SK-N-MC (cell line): Measurements from ENCODE around the gene TRIM45.
"Not testable (repeated sequence)": the region's sequence is repeated elsewhere in the genome, so short reads cannot be mapped to it uniquely, and the experiment has no call there.

ENCODE experiments used
- DNase-seq: peaks from one replicate; pipeline ENCODE4 v3.0.0-alpha.2; 2011; ENCODE audit warnings: low read depth, low spot score
- H3K27ac ChIP-seq: fragments of 200-600 bp; sonication (generic); 2 replicates; pipeline ENCODE4 v1.5.1; 2016; ENCODE audit warnings: mixed run types
- H3K36me3 ChIP-seq: fragments of 200-600 bp; sonication (generic); 2 replicates; pipeline ENCODE4 v1.6.1; 2017; ENCODE audit warnings: antibody characterized with exemption, low read length, mixed read lengths; ENCODE audit not compliant: insufficient read depth
- H3K4me3 ChIP-seq: fragments of 200-600 bp; sonication (generic); 2 replicates; pipeline ENCODE4 v1.5.1; 2016
- H3K9ac ChIP-seq: fragments of 200-600 bp; sonication (generic); 2 replicates; pipeline ENCODE4 v1.8.0; 2017; ENCODE audit warnings: mixed run types, mixed read lengths; ENCODE audit not compliant: insufficient read length
- H3K9me3 ChIP-seq: fragments of 200-600 bp; sonication (generic); 2 replicates; pipeline ENCODE4 v1.6.1; 2017; ENCODE audit warnings: low read depth, mild to moderate bottlenecking, antibody characterized with exemption, low read length, moderate library complexity, mixed read lengths
- EZH2 ChIP-seq: fragments of 200-600 bp; sonication (generic); IDR thresholded peaks from one replicate; pipeline ENCODE4 v1.6.1; 2017; ENCODE audit warnings: antibody characterized with exemption
- FOXP2 ChIP-seq: optimal IDR thresholded peaks from 2 replicates; pipeline ENCODE3; 2011; ENCODE audit warnings: mild to moderate bottlenecking, moderate library complexity; ENCODE audit not compliant: insufficient read depth; ENCODE audit errors: extremely low read length, control extremely low read depth
- POLR2AphosphoS5 ChIP-seq: IDR thresholded peaks from 2 replicates; pipeline ENCODE4 v1.6.1; 2012; ENCODE audit warnings: mild to moderate bottlenecking, low read depth, low read length, borderline replicate concordance

The TRIM45 gene

DNA sequence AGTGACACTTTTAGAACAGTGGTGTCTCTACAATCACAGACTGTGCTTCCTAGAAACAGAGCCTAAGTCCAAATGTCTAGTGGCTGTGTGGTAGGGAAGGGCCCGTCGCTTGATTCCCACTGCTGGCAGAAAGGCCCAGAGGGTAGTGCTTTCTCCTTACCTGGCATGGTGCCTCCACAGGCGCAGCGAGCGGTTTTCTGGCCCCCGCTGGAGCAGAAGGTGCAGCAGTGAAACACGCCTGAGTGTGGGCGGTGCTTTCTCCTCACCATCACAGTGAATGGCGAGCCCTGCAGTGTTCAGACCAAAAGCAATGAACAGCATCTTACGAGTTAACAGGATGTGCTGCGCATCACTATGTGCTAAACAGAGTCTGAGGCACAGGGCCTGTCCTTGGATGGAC, 8.3 kb downstream of the TRIM45 start:
- Histone ChIP-seq H3K4me3 (no peak overlapping the region), H3K27ac (no peak overlapping the region), H3K36me3 (no peaks in the 10 kb centered on the region; the same call in 1 of the 2 replicates), H3K9ac (no peak overlapping the region), H3K9me3 (no peaks in the 10 kb centered on the region)
- TF ChIP-seq FOXP2, result no peak
- TF ChIP-seq POLR2AphosphoS5, result no peak
- TF ChIP-seq EZH2, result no peak
- DNase-seq, result no peak

- H3K4me3 ChIP-seq, result no peak overlapping the region
- H3K36me3 ChIP-seq, result no peaks in the 10 kb centered on the region; the same call in 1 of the 2 replicates
- H3K27ac ChIP-seq, result no peak overlapping the region
- no peak for TF ChIP-seq FOXP2
- TF ChIP-seq POLR2AphosphoS5, result no peak
- no peak for TF ChIP-seq EZH2
- H3K9ac ChIP-seq, result no peak overlapping the region
- no peaks in the 10 kb centered on the region for H3K9me3 ChIP-seq
- DNase-seq, result no peak
These were observed 9.4 kb downstream of the TRIM45 start for GRCh38 chr1:117112047-117112717.

DNA sequence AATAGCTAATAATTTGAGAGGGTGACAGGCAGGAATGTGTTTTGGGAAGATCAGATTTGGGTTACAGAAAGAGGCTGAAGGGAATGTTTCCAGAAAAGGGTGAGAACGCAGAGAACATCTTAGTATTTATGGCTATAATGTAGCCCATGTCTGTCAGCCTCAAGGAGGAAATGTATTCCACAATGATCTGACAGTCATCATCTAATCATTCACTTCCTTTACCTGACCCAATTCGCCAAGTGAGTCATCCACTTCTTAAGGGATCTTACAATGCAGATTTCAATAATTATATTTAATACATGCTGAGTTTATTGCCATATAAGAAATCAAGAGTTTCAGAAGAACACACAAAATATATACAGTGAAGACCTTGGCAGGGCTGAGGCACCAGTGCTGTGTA, 10.8 kb downstream of the TRIM45 start:
- no peak overlapping the region for H3K9ac ChIP-seq
- DNase-seq, result no peak
- no peak overlapping the region for H3K27ac ChIP-seq
- no peaks in the 10 kb centered on the region for H3K9me3 ChIP-seq
- no peak overlapping the region for H3K4me3 ChIP-seq
- TF ChIP-seq POLR2AphosphoS5 (no peak), FOXP2 (no peak), EZH2 (no peak)
- H3K36me3 ChIP-seq, result peaks cover 4% of the 10 kb centered on the region; the same call in 1 of the 2 replicates

- H3K9ac ChIP-seq, result no peak overlapping the region
- H3K27ac ChIP-seq, result no peak overlapping the region
- TF ChIP-seq FOXP2 (no peak), POLR2AphosphoS5 (no peak), EZH2 (no peak)
- H3K9me3 ChIP-seq, result no peaks in the 10 kb centered on the region
- no peak for DNase-seq
- H3K36me3 ChIP-seq, result peaks cover 19% of the 10 kb centered on the region; the same call in 1 of the 2 replicates
- H3K4me3 ChIP-seq, result no peak overlapping the region
These were observed 14.2 kb downstream of the TRIM45 start for GRCh38 chr1:117107364-117107763.

DNA sequence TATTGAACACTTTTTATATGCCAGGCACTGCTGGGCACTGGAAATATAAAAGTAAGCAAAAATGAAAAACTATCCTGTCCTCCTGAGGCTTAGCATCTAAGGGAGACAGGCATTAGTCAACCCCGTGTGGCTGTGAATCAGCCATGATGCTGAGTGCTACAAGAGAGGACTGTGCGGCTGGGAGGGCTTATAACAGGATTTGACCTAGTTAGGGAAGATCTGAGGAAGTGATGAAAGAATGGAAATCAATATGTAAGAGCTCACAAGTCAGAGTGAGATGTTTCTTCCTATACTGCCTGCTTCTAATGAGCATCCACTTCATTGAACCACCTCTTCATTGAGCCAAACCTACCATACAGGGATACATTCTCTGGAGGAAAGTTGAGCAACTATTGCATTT, 15.1 kb downstream of the TRIM45 start:
- no peaks in the 10 kb centered on the region for H3K9me3 ChIP-seq
- peaks cover 25% of the 10 kb centered on the region; the same call in 1 of the 2 replicates for H3K36me3 ChIP-seq
- TF ChIP-seq EZH2 (no peak), FOXP2 (no peak), POLR2AphosphoS5 (no peak)
- H3K9ac ChIP-seq, result no peak overlapping the region
- H3K27ac ChIP-seq, result no peak overlapping the region
- no peak for DNase-seq
- H3K4me3 ChIP-seq, result no peak overlapping the region

DNA sequence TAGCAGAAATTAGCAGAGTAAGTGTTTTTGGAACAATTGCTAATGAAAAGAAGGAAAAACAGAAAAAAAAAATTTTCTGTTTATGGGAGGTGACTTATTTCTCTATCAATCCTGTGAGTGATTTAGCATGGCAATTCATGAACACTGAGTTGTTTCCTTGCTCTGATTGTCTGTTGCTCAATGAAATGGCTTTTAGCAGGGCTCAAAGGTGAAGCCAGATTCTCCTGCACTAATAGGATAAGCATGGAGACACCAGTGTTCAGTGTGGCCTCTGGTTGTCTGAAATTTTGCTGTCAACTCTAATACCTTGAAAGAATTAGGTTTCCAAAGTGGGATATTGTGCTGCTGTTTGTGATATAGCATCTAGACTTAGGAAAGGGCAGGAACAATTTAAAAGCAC, 15.8 kb downstream of the TRIM45 start:
- peaks cover 29% of the 10 kb centered on the region; the same call in 1 of the 2 replicates for H3K36me3 ChIP-seq
- TF ChIP-seq EZH2 (no peak), POLR2AphosphoS5 (no peak), FOXP2 (no peak)
- no peak for DNase-seq

DNA sequence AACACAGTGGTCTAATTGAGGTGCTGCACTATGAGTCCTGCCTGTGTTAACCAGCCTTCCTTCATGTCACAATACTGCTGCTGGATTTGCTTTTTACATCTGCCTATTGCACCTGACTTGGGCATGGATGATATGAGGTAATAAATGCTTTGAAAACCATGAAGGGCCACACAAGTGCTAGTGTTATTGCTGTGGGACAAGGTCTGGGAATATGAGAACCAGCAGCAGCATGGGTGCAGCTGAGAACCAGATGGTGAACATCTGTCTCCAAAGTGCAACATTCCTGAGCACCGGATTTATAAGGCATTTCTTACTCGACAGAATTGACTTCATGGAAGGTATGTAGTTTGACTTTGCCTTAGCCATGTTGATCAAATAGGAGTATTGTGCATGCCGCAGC, 16.6 kb downstream of the TRIM45 start:
- Histone ChIP-seq H3K9ac (no peak overlapping the region), H3K27ac (no peak overlapping the region), H3K9me3 (no peaks in the 10 kb centered on the region), H3K4me3 (no peak overlapping the region), H3K36me3 (peaks cover 33% of the 10 kb centered on the region; the same call in 1 of the 2 replicates)
- no peak for DNase-seq
- no peak for TF ChIP-seq FOXP2
- no peak for TF ChIP-seq EZH2
- no peak for TF ChIP-seq POLR2AphosphoS5

More for the DNA sequence above, 15.8 kb downstream of the TRIM45 start:
- H3K27ac ChIP-seq, result no peak overlapping the region
- H3K9me3 ChIP-seq, result no peaks in the 10 kb centered on the region
- H3K9ac ChIP-seq, result no peak overlapping the region
- H3K4me3 ChIP-seq, result no peak overlapping the region

- not testable (repeated sequence) for H3K4me3 ChIP-seq, DNase-seq, H3K9ac ChIP-seq, H3K27ac ChIP-seq, H3K9me3 ChIP-seq
- peaks cover 52% of the 10 kb centered on the region for H3K36me3 ChIP-seq
These were observed 19.7 kb downstream of the TRIM45 start for GRCh38 chr1:117101858-117102257.

- TF ChIP-seq FOXP2, result no peak
- TF ChIP-seq POLR2AphosphoS5, result no peak
- TF ChIP-seq EZH2, result no peak
- peaks cover 51% of the 10 kb centered on the region for H3K36me3 ChIP-seq
- H3K27ac ChIP-seq, result no peak overlapping the region
These were observed 20.2 kb downstream of the TRIM45 start for GRCh38 chr1:117101334-117101733.

More at GRCh38 chr1:117101334-117101733, 20.2 kb downstream of the TRIM45 start:
- Histone ChIP-seq H3K4me3 (no peak overlapping the region), H3K9me3 (no peaks in the 10 kb centered on the region), H3K9ac (no peak overlapping the region)
- no peak for DNase-seq
